GM21723 (cell line): Measurements from ENCODE around the gene PSME3IP1.

ENCODE experiments used
- ATAC-seq: cut with Tn5 transposase; IDR thresholded peaks from one replicate; pipeline ENCODE4 v1.9.1; 2021; ENCODE audit warnings: mild to moderate bottlenecking, moderate library complexity; ENCODE audit not compliant: unreplicated experiment

The PSME3IP1 gene

GRCh38 chr16:57104706-57105105, 81.1 kb downstream of the PSME3IP1 start:
- no peak for ATAC-seq

- no peak for ATAC-seq
These were observed 82.7 kb downstream of the PSME3IP1 start for GRCh38 chr16:57102888-57103851.
